Measurements from ENCODE around the gene YBX2.

The YBX2 gene

GRCh38 chr17:7241783-7242716 is 52.4 kb downstream of the YBX2 start, which contains the start of gene GABARAP:
GABARAP (minus strand) TSS chr17:7242449; CDS start chr17:7242330, 119 bp downstream.
- peak; percentile 96 for DNase-seq

- DNase-seq: no peak
Observed at GRCh38 chr17:7241090-7241733, 53.2 kb downstream of the YBX2 start.

- no peak for DNase-seq
Observed at GRCh38 chr17:7240375-7240774, 54.1 kb downstream of the YBX2 start.

GRCh38 chr17:7239091-7240027 is 55.1 kb downstream of the YBX2 start, which contains the start of gene PHF23:
PHF23 (minus strand) TSS chr17:7239457; CDS start chr17:7239279, 178 bp downstream.
- DNase-seq: peak; percentile 95

GRCh38 chr17:7238420-7239090 is 55.9 kb downstream of the YBX2 start:
- peak; percentile 47 for DNase-seq

Measured in activated T-cell treated with anti-CD3 and anti-CD28 coated beads, Interleukin-2, amount 50 U/mL, for 1 hour (primary cell).